SK-N-MC (cell line): ENCODE data around the gene EEF2K.

Source experiments
- DNase-seq: peaks from one replicate; pipeline ENCODE4 v3.0.0-alpha.2; 2011; ENCODE audit warnings: low read depth, low spot score
- H3K27ac ChIP-seq: fragments of 200-600 bp; sonication (generic); 2 replicates; pipeline ENCODE4 v1.5.1; 2016; ENCODE audit warnings: mixed run types
- H3K36me3 ChIP-seq: fragments of 200-600 bp; sonication (generic); 2 replicates; pipeline ENCODE4 v1.6.1; 2017; ENCODE audit warnings: antibody characterized with exemption, low read length, mixed read lengths; ENCODE audit not compliant: insufficient read depth
- H3K4me3 ChIP-seq: fragments of 200-600 bp; sonication (generic); 2 replicates; pipeline ENCODE4 v1.5.1; 2016
- H3K9ac ChIP-seq: fragments of 200-600 bp; sonication (generic); 2 replicates; pipeline ENCODE4 v1.8.0; 2017; ENCODE audit warnings: mixed run types, mixed read lengths; ENCODE audit not compliant: insufficient read length
- H3K9me3 ChIP-seq: fragments of 200-600 bp; sonication (generic); 2 replicates; pipeline ENCODE4 v1.6.1; 2017; ENCODE audit warnings: low read depth, mild to moderate bottlenecking, antibody characterized with exemption, low read length, moderate library complexity, mixed read lengths
- EZH2 ChIP-seq: fragments of 200-600 bp; sonication (generic); IDR thresholded peaks from one replicate; pipeline ENCODE4 v1.6.1; 2017; ENCODE audit warnings: antibody characterized with exemption
- FOXP2 ChIP-seq: optimal IDR thresholded peaks from 2 replicates; pipeline ENCODE3; 2011; ENCODE audit warnings: mild to moderate bottlenecking, moderate library complexity; ENCODE audit not compliant: insufficient read depth; ENCODE audit errors: extremely low read length, control extremely low read depth
- POLR2AphosphoS5 ChIP-seq: IDR thresholded peaks from 2 replicates; pipeline ENCODE4 v1.6.1; 2012; ENCODE audit warnings: mild to moderate bottlenecking, low read depth, low read length, borderline replicate concordance

Gene EEF2K

DNA sequence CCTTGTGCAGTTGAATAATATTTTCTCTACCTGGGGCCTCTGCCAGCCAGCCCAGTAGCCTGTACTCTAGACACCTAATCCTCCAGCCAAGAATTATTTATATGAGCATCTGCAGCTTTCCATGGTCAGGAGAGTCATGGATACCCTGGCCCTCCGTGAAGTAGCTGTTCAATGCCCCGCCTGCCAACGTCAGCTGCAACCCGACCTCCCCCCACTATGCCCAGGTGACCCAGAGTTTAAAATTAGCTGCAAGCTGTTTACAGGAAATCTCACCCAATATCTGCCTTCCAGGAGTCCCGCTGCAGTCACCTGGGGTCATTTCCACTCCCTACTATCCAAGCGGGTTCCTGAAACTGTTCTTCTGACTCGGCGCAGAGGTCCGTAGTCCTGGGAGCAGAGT is 31.4 kb upstream of the EEF2K start:
- TF ChIP-seq EZH2 (no peak), POLR2AphosphoS5 (no peak), FOXP2 (no peak)
- H3K9ac ChIP-seq, result no peak overlapping the region
- no peaks in the 10 kb centered on the region for H3K36me3 ChIP-seq
- H3K9me3 ChIP-seq, result no peaks in the 10 kb centered on the region
- H3K27ac ChIP-seq, result no peak overlapping the region
- H3K4me3 ChIP-seq, result no peak overlapping the region
- DNase-seq, result no peak

DNA sequence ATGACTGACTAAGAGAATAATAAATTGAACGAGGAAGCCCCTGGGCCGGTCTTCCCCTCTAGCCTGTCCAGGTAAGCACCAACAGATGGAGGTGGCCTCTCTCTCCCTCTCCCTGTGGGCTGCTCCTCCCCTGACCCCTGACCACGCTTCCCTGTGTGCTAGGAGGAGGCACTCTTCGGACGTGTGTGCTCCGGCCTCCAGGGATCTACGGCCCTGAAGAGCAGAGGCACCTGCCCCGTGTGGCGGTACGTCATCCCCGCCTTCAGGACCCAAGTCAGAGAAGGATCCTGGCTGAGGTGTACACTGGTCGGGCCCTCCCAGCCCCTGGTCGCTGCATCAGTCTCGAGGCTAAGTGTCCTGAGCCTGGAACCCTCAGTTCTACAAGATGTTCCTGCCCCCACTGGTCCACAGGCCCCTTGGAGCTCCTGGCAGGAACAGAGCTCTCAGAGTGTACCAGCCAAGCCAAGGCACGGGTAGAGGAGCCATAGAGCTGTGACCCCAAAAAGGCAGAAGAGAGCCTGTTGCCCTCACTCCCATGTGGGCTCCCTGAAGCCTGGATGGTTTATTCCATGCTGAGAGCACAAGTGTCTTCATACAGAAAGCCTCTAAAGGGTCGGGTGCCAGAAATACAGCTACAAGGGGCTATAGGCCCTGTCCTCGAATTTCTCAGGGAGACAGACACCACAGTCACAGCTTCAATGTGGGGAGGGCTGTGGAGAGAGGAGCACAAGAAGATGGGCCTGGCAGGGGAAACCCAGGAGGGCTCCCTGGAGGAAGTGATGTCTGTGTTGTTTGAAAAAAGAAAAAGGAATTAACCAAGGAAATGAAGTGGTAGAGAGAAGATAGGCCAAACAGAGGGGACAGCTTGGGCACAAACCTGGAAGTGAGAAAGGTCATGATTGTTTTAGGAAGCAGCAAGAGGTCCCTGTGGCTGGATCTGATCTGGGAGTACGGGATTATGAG is 27.8 kb upstream of the EEF2K start:
- Histone ChIP-seq H3K27ac (no peak overlapping the region), H3K9me3 (no peaks in the 10 kb centered on the region), H3K36me3 (no peaks in the 10 kb centered on the region), H3K9ac (no peak overlapping the region), H3K4me3 (no peak overlapping the region)
- no peak for TF ChIP-seq POLR2AphosphoS5
- no peak for TF ChIP-seq EZH2
- no peak for TF ChIP-seq FOXP2
- no peak for DNase-seq

DNA sequence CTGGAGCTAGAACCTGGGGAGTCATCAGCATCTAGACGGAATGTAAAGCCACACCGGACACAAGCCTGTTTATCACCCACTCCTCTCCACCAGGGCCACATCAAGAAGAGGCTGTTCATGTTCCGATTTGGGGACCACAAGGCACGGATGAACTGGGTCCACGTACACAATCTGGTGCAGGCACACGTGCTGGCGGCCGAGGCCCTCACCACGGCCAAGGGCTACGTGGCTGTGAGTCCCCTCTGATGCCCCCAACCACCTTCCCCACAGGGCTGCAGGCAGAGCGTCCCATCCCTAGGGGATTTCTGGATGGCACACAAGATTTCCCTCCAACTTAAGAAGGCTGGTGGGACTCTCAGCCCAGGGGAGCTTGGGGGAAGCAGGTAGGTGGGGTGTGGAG is 24.7 kb upstream of the EEF2K start:
- Histone ChIP-seq H3K9ac (no peak overlapping the region), H3K36me3 (no peaks in the 10 kb centered on the region), H3K4me3 (no peak overlapping the region), H3K9me3 (no peaks in the 10 kb centered on the region), H3K27ac (no peak overlapping the region)
- TF ChIP-seq POLR2AphosphoS5 (no peak), FOXP2 (no peak), EZH2 (no peak)
- no peak for DNase-seq

GRCh38 chr16:22181843-22182242 is 24.2 kb upstream of the EEF2K start:
- H3K4me3 ChIP-seq, result no peak overlapping the region
- H3K9me3 ChIP-seq, result no peaks in the 10 kb centered on the region
- no peak for DNase-seq
- no peak for TF ChIP-seq EZH2
- no peak for TF ChIP-seq POLR2AphosphoS5
- no peak for TF ChIP-seq FOXP2
- H3K27ac ChIP-seq, result no peak overlapping the region
- H3K36me3 ChIP-seq, result no peaks in the 10 kb centered on the region
- H3K9ac ChIP-seq, result no peak overlapping the region

- no peak for DNase-seq
- Histone ChIP-seq H3K27ac (no peak overlapping the region), H3K9ac (no peak overlapping the region), H3K36me3 (no peaks in the 10 kb centered on the region), H3K9me3 (no peaks in the 10 kb centered on the region), H3K4me3 (no peak overlapping the region)
- no peak for TF ChIP-seq FOXP2
- TF ChIP-seq EZH2, result no peak
- TF ChIP-seq POLR2AphosphoS5, result no peak
Measured at GRCh38 chr16:22183335-22183734, 22.7 kb upstream of the EEF2K start.

- Histone ChIP-seq H3K27ac (no peak overlapping the region), H3K9me3 (no peaks in the 10 kb centered on the region), H3K4me3 (no peak overlapping the region), H3K9ac (no peak overlapping the region), H3K36me3 (no peaks in the 10 kb centered on the region)
- no peak for DNase-seq
- TF ChIP-seq EZH2 (no peak), POLR2AphosphoS5 (no peak), FOXP2 (no peak)
Measured at GRCh38 chr16:22183901-22184614, 22.0 kb upstream of the EEF2K start.

GRCh38 chr16:22184615-22184968 is 21.5 kb upstream of the EEF2K start:
- TF ChIP-seq EZH2 (no peak), POLR2AphosphoS5 (no peak), FOXP2 (no peak)
- H3K36me3 ChIP-seq, result no peaks in the 10 kb centered on the region
- no peak overlapping the region for H3K4me3 ChIP-seq
- no peak for DNase-seq
- H3K9me3 ChIP-seq, result no peaks in the 10 kb centered on the region
- H3K9ac ChIP-seq, result no peak overlapping the region
- H3K27ac ChIP-seq, result no peak overlapping the region

- no peaks in the 10 kb centered on the region for H3K9me3 ChIP-seq
- no peaks in the 10 kb centered on the region for H3K36me3 ChIP-seq
- TF ChIP-seq FOXP2 (no peak), EZH2 (no peak), POLR2AphosphoS5 (no peak)
- no peak for DNase-seq
- H3K9ac ChIP-seq, result no peak overlapping the region
- H3K27ac ChIP-seq, result no peak overlapping the region
- H3K4me3 ChIP-seq, result no peak overlapping the region
Measured at GRCh38 chr16:22186517-22186916, 19.6 kb upstream of the EEF2K start.

DNA sequence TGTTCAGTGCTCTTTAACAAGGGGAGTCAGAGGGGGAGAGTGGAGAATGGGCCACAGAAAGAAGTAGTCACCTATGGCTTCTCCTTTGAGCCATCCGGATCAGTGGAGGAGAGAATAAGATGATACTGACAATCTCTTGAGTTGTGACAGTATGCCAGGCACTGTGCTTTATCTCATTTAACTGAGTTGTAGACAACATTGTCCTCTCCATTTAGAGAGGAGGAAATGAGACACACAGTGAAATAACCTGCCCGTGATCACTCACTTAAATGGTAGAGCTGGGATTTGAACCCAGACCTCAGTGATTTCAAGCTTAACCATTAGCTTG is 17.8 kb upstream of the EEF2K start:
- TF ChIP-seq FOXP2 (no peak), POLR2AphosphoS5 (no peak), EZH2 (no peak)
- Histone ChIP-seq H3K9me3 (no peaks in the 10 kb centered on the region), H3K9ac (no peak overlapping the region), H3K27ac (no peak overlapping the region), H3K36me3 (no peaks in the 10 kb centered on the region), H3K4me3 (no peak overlapping the region)
- no peak for DNase-seq
